Measurements from ENCODE around the gene C3orf20.

DNA sequence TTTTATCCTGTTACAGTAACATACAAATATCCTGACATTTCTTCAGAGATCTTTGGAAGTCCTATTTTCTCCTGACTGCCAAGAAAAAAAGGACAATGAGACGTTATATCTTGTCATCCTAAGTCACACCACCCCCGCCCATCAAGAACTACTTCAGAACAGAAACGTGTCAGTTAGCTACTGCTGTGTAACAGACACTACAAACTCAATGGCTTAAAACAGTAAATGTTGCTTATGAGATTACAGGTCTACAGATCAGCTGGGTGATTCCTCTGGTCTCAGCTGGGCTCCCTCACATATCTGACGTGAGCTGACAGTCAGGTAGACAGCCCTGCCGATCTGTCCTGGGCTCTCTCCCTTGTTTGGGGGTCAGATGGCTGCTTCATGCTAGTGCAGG lies 43.8 kb upstream of the C3orf20 start:
- TF ChIP-seq, protein P1, sequence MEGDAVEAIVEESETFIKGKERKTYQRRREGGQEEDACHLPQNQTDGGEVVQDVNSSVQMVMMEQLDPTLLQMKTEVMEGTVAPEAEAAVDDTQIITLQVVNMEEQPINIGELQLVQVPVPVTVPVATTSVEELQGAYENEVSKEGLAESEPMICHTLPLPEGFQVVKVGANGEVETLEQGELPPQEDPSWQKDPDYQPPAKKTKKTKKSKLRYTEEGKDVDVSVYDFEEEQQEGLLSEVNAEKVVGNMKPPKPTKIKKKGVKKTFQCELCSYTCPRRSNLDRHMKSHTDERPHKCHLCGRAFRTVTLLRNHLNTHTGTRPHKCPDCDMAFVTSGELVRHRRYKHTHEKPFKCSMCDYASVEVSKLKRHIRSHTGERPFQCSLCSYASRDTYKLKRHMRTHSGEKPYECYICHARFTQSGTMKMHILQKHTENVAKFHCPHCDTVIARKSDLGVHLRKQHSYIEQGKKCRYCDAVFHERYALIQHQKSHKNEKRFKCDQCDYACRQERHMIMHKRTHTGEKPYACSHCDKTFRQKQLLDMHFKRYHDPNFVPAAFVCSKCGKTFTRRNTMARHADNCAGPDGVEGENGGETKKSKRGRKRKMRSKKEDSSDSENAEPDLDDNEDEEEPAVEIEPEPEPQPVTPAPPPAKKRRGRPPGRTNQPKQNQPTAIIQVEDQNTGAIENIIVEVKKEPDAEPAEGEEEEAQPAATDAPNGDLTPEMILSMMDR (IDR thresholded peaks at IDR 0.05; ENCODE audit: insufficient read depth, low read length, poor library complexity, severe bottlenecking): no peak
- no peak for TF ChIP-seq EZH2phosphoT487 (conservative IDR thresholded peaks at IDR 0.05; ENCODE audit: low read length)

Measured in SU-DHL-6 (cell line).